Measurements from ENCODE around the gene RFNG. TPM values are rescaled to one million over a fixed set of nuclear protein-coding genes. Genes with fewer than 3 reads are reported as not detected.

RFNG gene
- total RNA-seq, 1 experiment from 2014 or later: 52.0 TPM

GRCh38 chr17:82076785-82077591 is 25.4 kb upstream of the RFNG start:
- peaks cover 27 to 32% of the 10 kb centered on the region in 2 experiments; a peak in 3 of 4 replicates for H3K36me3 ChIP-seq (ENCODE audit: control insufficient read depth in 1 of 2, insufficient read depth in 2 of 2, low read length in 2 of 2)
- ATAC-seq (peak; percentile 57), DNase-seq (ENCODE audit: low read depth, low spot score) (no peak)
- no peaks in the 10 kb centered on the region for H3K27me3 ChIP-seq (ENCODE audit: insufficient read depth, low read length)
- H3K79me2 ChIP-seq (ENCODE audit: insufficient read depth, low read length): no peaks in the 10 kb centered on the region
- H3K4me1 ChIP-seq (ENCODE audit: control insufficient read depth in 1 of 2, insufficient read depth in 2 of 2, low read length in 2 of 2): no peaks in the 10 kb centered on the region
- no peaks in the 10 kb centered on the region for H3K9me3 ChIP-seq (ENCODE audit: control insufficient read depth in 1 of 2, insufficient read depth in 1 of 2, low read depth in 1 of 2, low read length in 2 of 2)
- H3K4me3 ChIP-seq (replicated peaks in 1 of 2; ENCODE audit: low read depth in 1 of 2, low read length in 2 of 2): no peak overlapping the region
- CTCF ChIA-PET: interaction anchor here (2.0 kb wide), 1 partner anchor 46 kb away, joined by 5 read pairs; no protein-coding TSS in a partner anchor
- POLR2A ChIA-PET: interaction anchor here (1.9 kb wide), 1 partner anchor 22 kb away, joined by 5 read pairs; the partner anchor contains the start of gene FASN
- H4K20me1 ChIP-seq (ENCODE audit: insufficient read depth): peaks cover 9% of the 10 kb centered on the region; the same call in 1 of the 2 replicates
- intact Hi-C loops (cut with micrococcal nuclease): no loop called here
- BruUV-seq (replicated peaks): no TSS peak
- H3K9me2 ChIP-seq (ENCODE audit: insufficient read depth): no peaks in the 10 kb centered on the region
- no peak overlapping the region for H2AFZ ChIP-seq (ENCODE audit: low read depth, low read length, poor library complexity, severe bottlenecking)
- 0 out of 2 replicates have a peak overlapping the region, but pooled peaks have one; percentile 5 for H3K27ac ChIP-seq (ENCODE audit: low read depth, low read length)
- no peak overlapping the region for H3K9ac ChIP-seq (ENCODE audit: low read length)
- RAD21 ChIA-PET (ENCODE audit: low non-redundant PET in 1 of 2, low total read pairs in 2 of 2, uncharacterized antibody in 2 of 2, unreplicated experiment in 2 of 2): no interaction called here
- no peak for TF ChIP-seq SP1 (IDR thresholded peaks at IDR 0.05; ENCODE audit: low read depth)
- no peak for TF ChIP-seq RAD21 (IDR thresholded peaks at IDR 0.05; ENCODE audit: low read depth)
- TF ChIP-seq POLR2AphosphoS5 (IDR thresholded peaks at IDR 0.05; ENCODE audit: low read depth, low read length): peak; percentile 41; the same call in 1 of the 2 replicates
- 0 out of 2 replicates have a peak, but pooled peaks have one; percentile 25 for TF ChIP-seq ZFX (IDR thresholded peaks at IDR 0.05)
- H3K4me2 ChIP-seq (ENCODE audit: low read length): no peak overlapping the region

GRCh38 chr17:82076018-82076784 is 24.6 kb upstream of the RFNG start:
- Histone ChIP-seq H3K4me2 (ENCODE audit: low read length) (no peak overlapping the region), H3K9ac (ENCODE audit: low read length) (no peak overlapping the region), H3K4me1 (ENCODE audit: control insufficient read depth in 1 of 2, insufficient read depth in 2 of 2, low read length in 2 of 2) (no peaks in the 10 kb centered on the region), H2AFZ (ENCODE audit: low read depth, low read length, poor library complexity, severe bottlenecking) (no peak overlapping the region), H3K36me3 (ENCODE audit: control insufficient read depth in 1 of 2, insufficient read depth in 2 of 2, low read length in 2 of 2) (peaks cover 21 to 25% of the 10 kb centered on the region in 2 experiments; a peak in 3 of 4 replicates), H3K9me3 (ENCODE audit: control insufficient read depth in 1 of 2, insufficient read depth in 1 of 2, low read depth in 1 of 2, low read length in 2 of 2) (no peaks in the 10 kb centered on the region), H3K4me3 (replicated peaks in 1 of 2; ENCODE audit: low read depth in 1 of 2, low read length in 2 of 2) (no peak overlapping the region), H4K20me1 (ENCODE audit: insufficient read depth) (peaks cover 9% of the 10 kb centered on the region; the same call in 1 of the 2 replicates), H3K27me3 (ENCODE audit: insufficient read depth, low read length) (no peaks in the 10 kb centered on the region), H3K9me2 (ENCODE audit: insufficient read depth) (no peaks in the 10 kb centered on the region), H3K79me2 (ENCODE audit: insufficient read depth, low read length) (no peaks in the 10 kb centered on the region), H3K27ac (ENCODE audit: low read depth, low read length) (0 out of 2 replicates have a peak overlapping the region, but pooled peaks have one; percentile 5)
- POLR2A ChIA-PET: interaction anchor here (1.9 kb wide), 1 partner anchor 22 kb away, joined by 5 read pairs; the partner anchor contains the start of gene FASN
- CTCF ChIA-PET: interaction anchor here (2.0 kb wide), 1 partner anchor 46 kb away, joined by 5 read pairs; no protein-coding TSS in a partner anchor
- no TSS peak for BruUV-seq (replicated peaks)
- intact Hi-C loops (cut with micrococcal nuclease): no loop called here
- ATAC-seq (no peak), DNase-seq (ENCODE audit: low read depth, low spot score) (no peak)
- RAD21 ChIA-PET (ENCODE audit: low non-redundant PET in 1 of 2, low total read pairs in 2 of 2, uncharacterized antibody in 2 of 2, unreplicated experiment in 2 of 2): interaction anchor here in 1 of 2 experiments (0.5 kb wide), 1 partner anchor 28 kb away, joined by 3 read pairs; no protein-coding TSS in a partner anchor
- no peak; the same call in 1 of the 2 replicates for TF ChIP-seq POLR2AphosphoS5 (IDR thresholded peaks at IDR 0.05; ENCODE audit: low read depth, low read length)
